SW 1271 (cell line): ENCODE results near the gene CD4.

Experiments
- DNase-seq, 2 experiments: peaks; one replicate each; lab custom pipeline; 2025; lab: John Stamatoyannopoulos, UW

The CD4 gene

DNA sequence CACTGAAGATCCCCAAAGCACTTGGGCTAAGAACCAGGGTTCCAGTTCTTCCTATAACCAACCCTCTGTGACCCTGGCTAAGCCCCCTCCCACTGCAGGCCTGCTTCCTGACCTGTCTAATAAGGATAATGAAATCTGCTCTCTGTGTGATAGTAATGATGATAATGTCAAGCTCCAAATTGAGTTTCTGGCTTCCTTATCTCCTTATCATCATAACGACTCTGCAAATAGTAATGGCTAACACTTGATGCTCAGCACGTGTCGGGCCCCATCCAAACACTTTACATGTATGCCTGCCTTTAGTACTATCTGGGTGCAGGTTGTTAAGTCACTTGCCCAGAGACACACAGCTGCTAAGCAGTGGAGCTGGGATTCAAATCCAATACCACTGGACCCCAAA, 27.3 kb downstream of the CD4 start:
- no peak for DNase-seq

DNA sequence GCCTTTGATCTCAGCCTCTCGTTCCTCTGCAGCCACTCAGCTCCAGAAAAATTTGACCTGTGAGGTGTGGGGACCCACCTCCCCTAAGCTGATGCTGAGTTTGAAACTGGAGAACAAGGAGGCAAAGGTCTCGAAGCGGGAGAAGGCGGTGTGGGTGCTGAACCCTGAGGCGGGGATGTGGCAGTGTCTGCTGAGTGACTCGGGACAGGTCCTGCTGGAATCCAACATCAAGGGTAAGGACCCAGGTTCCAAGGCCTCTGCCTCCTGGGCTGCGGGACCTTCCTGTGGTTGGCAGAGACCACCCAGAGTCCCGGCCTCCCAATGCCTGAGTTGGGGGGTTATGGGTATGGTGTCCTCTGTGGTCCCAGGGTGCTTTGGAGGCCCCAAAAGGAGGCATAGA, 27.8 kb downstream of the CD4 start:
- no peak for DNase-seq

DNA sequence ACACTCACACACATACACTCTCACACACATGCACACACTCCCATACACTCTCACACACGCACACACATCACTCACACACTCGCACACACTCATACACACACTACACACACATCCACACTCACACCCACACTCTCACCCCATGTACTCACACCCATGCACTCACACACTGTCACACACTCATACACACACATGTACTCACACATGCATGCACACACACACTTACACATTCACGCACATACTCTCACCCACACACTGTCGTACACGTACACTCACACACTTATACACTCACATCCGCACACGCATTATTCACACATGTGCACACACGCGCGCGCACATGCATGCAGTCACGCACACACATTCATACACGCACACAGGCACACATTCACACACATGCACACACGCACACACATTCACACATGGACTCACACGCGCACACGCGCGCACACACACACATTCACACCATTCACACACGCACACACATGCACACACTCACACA, 28.4 kb downstream of the CD4 start:
- no peak for DNase-seq

DNA sequence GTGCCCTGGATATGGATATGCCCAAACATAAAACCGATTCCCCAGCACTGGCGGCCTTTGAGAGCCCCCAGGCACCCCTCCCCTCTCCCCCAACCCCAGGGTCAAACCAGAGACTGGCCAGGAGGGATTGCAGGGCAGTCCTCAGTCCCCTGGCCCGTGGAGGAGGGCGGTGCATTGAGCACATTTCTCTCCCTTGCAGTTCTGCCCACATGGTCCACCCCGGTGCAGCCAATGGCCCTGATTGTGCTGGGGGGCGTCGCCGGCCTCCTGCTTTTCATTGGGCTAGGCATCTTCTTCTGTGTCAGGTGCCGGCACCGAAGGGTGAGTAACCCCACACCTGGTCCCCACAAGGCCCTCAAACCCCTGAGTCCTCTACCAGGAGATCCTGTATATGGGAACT, 28.9 kb downstream of the CD4 start:
- no peak for DNase-seq

DNA sequence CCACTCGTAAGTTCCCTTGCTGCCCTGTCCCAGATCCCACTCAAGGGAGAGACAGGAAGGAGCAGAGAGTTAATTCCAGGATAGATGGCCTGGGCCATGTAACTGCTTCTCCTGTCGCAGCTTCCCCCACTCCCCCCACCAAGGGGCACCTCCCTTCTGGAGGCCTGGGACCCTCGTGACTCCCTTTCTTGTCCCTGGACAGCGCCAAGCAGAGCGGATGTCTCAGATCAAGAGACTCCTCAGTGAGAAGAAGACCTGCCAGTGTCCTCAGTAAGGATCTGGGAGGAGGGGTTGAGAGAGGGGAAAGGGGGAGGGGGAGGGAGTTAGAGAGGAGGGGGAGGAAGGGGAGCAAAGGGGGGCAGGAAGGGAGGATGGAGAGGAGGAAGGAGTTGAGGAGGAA, 29.3 kb downstream of the CD4 start:
- DNase-seq, result no peak

DNA sequence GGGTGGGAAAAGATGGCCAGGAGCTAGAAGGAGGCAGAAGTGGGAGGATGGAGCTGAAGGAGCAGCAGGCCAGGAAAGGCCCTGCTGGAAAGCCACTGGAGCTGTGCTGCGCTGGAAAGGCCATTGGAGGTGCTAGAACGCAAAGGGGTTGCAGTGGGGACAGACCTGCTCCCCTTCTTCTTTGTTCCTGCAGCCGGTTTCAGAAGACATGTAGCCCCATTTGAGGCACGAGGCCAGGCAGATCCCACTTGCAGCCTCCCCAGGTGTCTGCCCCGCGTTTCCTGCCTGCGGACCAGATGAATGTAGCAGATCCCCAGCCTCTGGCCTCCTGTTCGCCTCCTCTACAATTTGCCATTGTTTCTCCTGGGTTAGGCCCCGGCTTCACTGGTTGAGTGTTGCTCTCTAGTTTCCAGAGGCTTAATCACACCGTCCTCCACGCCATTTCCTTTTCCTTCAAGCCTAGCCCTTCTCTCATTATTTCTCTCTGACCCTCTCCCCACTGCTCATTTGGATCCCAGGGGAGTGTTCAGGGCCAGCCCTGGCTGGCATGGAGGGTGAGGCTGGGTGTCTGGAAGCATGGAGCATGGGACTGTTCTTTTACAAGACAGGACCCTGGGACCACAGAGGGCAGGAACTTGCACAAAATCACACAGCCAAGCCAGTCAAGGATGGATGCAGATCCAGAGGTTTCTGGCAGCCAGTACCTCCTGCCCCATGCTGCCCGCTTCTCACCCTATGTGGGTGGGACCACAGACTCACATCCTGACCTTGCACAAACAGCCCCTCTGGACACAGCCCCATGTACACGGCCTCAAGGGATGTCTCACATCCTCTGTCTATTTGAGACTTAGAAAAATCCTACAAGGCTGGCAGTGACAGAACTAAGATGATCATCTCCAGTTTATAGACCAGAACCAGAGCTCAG, 30.0 kb downstream of the CD4 start:
- no peak for DNase-seq

DNA sequence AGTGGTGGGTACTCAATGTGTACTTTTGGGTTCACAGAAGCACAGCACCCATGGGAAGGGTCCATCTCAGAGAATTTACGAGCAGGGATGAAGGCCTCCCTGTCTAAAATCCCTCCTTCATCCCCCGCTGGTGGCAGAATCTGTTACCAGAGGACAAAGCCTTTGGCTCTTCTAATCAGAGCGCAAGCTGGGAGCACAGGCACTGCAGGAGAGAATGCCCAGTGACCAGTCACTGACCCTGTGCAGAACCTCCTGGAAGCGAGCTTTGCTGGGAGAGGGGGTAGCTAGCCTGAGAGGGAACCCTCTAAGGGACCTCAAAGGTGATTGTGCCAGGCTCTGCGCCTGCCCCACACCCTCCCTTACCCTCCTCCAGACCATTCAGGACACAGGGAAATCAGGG, 30.8 kb downstream of the CD4 start:
- no peak for DNase-seq

DNA sequence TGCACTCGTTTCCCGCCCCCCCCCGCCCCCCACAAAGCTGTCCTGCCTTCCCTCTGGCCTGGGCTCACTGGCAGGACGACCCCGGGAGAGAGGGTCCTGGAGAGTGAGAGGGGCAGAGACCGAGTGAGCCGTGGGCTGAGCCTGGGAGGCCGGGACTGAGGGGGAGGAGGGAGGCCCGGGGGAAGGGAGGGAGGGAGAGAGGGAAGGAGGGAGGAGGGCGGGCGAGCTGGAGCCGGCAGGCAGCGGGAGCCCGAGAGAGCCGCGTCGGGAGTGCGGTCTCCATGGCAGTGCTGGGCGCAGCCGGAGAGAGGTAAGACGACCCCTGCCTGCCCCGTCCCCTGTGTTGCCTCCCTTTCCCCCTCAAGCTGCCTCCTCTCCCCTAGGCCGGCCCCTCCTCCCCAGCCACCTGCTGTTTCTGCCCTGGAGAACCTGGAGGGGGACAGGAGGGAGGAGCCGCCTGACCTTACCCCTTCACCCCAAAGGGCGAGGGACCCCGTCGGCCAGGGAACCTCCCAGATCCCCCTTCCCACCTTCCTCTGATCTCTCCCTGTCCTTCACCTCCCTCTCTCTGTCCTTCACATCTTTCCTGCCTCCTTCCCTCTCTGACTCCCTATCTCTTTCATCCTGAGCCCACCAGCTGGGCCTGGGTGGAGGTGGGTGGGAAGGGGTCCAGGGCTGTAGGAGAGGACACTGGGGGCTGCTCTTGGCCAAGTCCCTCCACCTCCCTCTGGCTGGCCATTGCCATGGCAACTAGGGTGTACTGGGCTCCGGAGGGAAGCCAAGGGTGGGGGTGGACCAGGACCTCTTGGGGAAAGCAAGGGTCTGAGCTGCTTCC, 32.5 kb downstream of the CD4 start, which contains the start of gene GPR162:
Gene GPR162 (plus strand): TSS at position 231 of the 835 bp plus-strand sequence. CDS start 2,078 bp downstream, outside the sequence.
- DNase-seq, result no peak

DNA sequence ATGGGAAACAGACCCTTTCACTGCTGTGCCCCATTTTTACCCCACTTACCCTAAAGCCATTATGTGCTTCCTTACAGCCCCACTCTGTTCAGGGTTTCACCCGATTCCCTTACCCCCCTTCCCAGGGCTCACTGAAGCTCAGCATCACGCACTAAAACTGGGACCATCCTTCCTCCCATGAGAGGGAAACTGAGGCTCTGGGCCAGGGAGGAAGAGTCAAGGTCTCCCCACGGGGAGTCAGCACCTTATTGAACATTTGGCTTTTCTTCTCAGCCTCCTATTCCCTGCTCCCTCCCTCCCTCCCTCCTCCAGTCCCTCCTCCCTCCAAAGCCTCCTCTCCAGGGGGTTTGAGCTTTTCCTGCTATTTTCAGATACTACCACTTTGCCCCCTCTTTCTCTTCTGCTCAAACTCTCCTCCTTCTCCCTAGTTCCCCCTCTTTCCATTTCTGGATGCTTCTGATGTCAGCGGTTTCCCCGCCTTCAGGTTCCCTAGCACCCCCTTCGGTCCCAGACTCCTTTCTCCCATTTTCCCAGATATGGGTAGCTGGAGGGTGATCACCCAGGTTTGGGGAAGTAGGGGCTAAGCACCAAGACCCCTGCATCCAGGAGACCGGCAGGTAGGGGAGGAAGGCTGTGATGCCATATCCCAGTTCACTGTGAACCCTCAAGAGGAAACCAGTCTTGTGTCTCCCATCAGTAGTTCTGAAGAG, 33.3 kb downstream of the CD4 start:
- DNase-seq, result no peak

DNA sequence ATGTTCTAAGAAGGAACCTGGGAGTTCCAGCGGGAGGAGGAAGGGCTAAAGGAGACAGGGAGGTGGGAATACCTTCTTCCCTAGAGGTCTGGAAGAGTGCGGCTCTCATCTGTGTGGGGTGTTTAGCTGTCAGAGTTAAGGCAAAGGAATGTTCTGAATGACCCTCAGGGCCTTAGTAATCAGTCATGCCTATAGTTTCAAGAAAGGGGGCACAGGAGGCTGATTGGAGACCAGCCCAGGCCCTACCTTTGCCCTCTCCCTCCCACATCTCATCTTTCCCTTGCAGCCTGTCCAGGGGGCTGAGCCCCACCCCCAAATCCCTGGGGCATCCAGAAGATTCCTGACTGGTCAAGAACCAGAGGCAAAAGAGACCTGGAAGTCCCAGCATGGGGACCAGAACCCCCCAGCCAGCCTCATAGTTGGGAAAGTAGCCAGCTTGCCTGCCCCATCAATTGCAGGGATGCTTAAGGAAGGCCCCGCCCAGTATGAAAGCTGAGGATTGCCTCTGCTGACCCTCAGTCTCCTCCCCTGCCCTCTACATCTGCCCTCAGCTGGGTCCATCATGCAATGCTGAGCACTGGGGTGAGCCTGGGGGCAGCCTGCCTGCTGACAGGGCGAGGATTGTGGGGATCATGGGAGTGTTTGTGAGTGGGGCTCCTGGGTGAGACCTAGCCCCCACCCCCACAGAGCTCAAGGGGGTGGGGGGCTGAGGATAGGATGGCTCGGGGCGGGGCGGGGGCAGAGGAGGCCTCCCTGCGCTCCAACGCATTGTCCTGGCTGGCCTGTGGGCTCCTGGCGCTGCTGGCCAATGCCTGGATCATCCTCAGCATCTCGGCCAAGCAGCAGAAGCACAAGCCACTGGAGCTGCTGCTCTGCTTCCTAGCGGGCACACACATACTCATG, 34.1 kb downstream of the CD4 start:
- DNase-seq, result no peak

DNA sequence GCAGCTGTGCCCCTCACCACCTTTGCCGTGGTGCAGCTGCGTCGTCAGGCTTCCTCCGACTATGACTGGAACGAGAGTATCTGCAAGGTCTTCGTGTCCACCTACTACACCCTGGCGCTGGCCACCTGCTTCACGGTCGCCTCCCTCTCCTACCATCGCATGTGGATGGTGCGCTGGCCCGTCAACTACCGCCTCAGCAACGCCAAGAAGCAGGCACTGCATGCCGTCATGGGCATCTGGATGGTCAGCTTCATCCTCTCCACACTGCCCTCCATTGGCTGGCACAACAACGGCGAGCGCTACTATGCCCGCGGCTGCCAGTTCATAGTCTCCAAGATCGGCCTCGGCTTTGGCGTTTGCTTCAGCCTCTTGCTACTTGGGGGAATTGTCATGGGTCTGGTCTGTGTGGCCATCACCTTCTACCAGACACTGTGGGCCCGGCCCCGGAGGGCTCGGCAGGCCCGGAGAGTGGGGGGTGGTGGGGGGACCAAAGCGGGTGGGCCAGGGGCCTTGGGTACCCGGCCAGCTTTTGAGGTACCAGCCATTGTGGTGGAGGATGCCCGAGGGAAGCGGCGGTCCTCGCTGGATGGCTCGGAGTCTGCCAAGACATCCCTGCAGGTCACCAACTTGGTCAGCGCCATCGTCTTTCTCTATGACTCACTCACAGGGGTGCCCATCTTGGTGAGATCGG, 34.9 kb downstream of the CD4 start:
- no peak for DNase-seq

DNA sequence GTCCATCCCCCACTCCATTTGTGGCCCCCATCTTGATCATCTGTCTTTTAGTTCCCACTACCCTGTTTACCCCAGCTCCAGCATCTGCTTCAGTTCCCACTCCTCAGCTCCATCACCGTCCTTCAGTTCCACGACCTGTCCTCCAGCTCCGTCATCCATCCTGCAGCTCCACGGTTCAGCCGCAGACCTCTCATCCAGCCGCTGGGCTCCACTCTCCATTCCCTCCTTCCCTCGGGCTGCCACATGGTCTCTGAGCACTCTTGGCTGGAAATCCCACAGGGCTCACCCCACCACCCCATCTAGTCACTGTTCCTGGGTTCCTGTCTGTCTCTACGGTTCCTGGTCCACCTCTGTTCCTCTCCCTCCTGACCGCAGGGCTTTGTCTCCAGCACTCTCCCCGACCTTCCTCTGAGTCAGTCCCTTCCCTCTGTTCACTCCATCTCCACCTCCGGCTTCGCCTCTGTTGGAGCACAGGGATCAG, 35.6 kb downstream of the CD4 start:
- no peak for DNase-seq

DNA sequence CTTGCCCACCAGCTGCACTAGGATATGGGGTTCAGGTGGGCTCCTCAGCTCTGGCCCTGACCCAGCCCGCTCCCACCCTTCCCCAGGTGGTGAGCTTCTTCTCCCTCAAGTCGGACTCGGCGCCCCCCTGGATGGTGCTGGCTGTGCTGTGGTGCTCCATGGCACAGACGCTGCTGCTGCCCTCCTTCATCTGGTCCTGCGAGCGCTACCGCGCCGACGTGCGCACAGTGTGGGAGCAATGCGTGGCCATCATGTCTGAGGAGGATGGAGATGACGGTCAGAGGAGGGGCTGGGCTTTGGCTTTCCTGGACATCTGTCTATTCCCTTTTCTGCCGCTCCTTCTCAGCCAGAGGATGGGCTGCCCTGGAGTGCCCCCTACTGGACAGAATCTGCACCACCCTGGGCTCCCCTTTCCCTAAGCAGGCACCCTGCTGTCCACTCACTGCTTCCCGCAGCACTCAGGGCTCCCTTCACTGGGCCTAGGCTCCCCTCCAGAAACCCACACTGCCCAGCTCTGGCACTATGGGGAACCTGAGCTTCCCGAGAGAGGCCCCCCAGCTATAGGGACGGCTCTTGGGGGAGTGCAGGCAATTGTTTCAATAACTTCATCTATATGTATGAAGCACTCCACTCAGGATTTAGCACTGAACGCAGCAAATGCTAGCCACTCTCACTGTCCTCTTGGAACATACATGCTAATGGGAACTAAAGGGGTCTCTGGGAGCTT, 36.2 kb downstream of the CD4 start:
- peak in 1 of 2 experiments; percentile 80 for DNase-seq

DNA sequence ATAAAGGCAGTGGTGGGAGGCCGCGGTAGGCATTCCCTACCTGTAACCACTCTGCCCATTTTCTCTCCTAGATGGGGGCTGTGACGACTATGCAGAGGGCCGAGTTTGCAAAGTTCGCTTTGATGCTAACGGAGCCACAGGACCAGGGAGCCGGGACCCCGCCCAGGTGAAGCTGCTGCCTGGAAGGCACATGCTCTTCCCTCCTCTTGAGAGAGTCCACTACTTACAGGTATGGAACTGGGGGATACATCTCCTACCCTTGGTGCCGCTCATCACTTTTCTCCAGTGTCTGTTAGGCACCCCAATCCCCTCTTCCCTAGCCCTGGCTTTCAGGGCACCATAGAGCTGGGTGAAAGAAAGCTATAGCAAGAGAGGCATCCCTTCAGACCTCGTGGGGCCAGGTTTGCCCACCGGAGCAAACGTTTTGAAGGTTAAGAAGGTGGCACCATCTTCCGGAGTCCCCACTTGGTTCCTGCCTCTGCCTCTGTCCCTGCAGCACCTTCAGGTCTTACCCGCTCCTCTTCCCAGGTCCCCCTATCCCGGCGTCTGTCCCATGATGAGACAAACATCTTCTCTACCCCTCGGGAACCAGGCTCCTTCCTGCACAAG, 36.9 kb downstream of the CD4 start:
- DNase-seq, result no peak

DNA sequence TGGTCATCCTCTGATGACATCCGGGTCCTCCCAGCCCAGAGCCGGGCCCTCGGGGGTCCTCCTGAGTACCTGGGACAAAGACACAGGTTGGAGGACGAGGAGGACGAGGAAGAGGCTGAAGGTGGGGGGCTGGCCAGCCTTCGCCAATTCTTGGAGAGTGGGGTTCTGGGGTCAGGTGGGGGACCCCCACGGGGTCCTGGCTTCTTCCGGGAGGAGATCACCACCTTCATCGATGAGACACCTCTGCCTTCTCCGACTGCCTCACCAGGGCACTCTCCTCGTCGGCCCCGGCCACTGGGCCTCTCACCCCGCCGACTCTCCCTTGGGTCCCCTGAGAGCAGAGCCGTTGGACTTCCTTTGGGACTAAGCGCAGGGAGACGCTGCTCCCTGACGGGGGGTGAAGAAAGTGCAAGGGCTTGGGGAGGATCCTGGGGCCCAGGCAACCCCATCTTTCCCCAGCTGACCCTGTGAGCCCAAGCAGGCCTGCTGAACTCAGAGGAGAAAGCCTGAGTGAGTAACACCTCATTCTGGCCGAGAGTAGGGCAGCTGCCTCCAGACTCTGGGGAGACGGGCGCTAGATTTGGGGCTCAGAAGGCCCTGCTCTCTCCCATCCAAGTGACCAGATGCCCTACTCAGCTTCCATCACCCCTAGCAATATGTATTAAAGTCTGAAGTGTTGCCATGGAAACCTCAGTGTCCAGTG, 37.6 kb downstream of the CD4 start:
- DNase-seq, result no peak

DNA sequence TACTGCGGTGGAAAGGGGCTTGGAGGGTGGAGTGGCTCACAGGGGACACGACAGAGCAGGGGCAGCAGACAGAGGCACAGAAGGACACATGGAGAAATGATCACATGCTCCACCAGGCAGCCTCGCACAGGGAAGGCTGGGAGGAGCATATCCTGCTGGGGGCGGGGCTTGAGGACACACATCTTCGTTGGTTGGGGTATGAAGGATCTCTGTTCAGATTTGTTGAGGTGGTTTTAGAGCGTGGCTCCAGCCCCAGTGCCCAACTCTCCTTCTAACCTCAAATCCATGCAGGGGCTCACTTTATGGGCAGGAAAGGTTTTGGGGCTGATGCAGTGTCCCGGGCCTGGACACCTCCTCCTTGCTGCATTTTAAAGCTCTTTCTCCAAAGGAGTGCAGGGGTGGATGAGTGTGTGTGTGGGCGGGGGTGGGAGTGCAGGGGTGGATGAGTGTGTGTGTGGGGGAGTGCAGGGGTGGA, 38.1 kb downstream of the CD4 start:
- peak; percentile 46 to 55 for DNase-seq

DNA sequence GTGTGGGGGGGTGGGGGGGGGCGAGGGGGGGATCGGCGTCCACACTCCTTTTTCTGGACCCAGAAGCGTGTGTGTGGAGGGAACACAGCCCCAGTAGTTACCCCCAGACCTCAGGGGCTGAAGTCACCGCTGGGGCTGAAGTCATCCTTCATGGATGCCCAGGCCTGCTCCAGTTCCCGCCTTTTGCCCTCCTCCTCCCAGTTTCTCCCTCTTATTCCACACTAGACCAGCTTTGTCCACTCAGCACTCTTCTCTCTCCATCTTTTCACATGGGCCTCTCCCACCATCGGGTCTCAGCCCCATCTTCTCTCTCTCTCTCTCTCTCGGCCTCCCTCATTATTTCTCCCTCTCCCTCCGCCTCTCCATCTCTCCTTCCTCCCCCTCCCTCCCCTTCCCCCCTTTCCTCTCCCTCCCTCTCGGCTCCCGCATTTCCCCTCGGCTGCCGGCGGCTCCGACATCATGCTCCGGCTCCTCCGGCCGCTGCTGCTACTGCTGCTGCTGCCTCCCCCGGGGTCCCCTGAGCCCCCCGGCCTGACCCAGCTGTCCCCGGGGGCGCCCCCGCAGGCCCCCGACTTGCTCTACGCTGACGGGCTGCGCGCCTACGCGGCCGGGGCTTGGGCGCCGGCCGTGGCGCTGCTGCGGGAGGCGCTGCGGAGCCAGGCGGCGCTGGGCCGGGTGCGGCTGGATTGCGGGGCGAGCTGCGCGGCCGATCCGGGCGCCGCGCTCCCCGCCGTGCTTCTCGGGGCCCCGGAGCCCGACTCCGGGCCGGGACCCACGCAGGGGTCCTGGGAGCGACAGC, 38.9 kb downstream of the CD4 start, which contains the start of gene P3H3:
Gene P3H3 (plus strand): TSS at position 426 of the 799 bp plus-strand sequence. CDS start 34 bp downstream, at position 460.
- DNase-seq, result peak in 1 of 2 experiments; percentile 22
